MCF 10A (cell line): ENCODE results near the gene ETV2. TPM values are rescaled to one million over a fixed set of nuclear protein-coding genes. Genes with fewer than 3 reads are reported as not detected.
"Not testable (repeated sequence)": the region's sequence is repeated elsewhere in the genome, so short reads cannot be mapped to it uniquely, and the experiment has no call there.

Experiments
- BruUV-seq: library from RNA; stranded (reverse); fragments of 400-500 nt; replicated peaks from 2 replicates; lab custom pipeline; 2021; lab: Mats Ljungman, UMichigan
- CTCF ChIA-PET: fragments of 300-600 bp; sonication (Branson Sonifier 250); formaldehyde crosslinking; extraction: SDS; loops from one replicate; lab custom pipeline; 2021; ENCODE audit warnings: antibody characterized with exemption, inconsistent platforms; lab: Yijun Ruan, JAX
- POLR2A ChIA-PET: fragments of 300-600, 350-650 bp; sonication (Branson Sonifier 250); formaldehyde crosslinking; extraction: SDS; loops from one replicate; lab custom pipeline; 2020; ENCODE audit warnings: antibody characterized with exemption, inconsistent platforms; lab: Yijun Ruan, JAX
- DNase-seq: peaks from one replicate; pipeline ENCODE4 v3.0.0-alpha.2; 2018; ENCODE audit not compliant: unreplicated experiment
- H3K27ac Mint-ChIP-seq: one replicate; pipeline ENCODE4 v1.8.0; 2022; ENCODE audit warnings: mild to moderate bottlenecking, low read depth, mixed read lengths; ENCODE audit not compliant: unreplicated experiment
- H3K27me3 Mint-ChIP-seq: one replicate; pipeline ENCODE4 v1.8.0; 2022; ENCODE audit warnings: mixed read lengths; ENCODE audit not compliant: insufficient read depth, unreplicated experiment
- H3K36me3 Mint-ChIP-seq: one replicate; pipeline ENCODE4 v1.8.0; 2022; ENCODE audit warnings: mild to moderate bottlenecking, moderate library complexity, mixed read lengths; ENCODE audit not compliant: insufficient read depth, unreplicated experiment
- H3K4me1 Mint-ChIP-seq: one replicate; pipeline ENCODE4 v1.8.0; 2022; ENCODE audit warnings: mixed read lengths; ENCODE audit not compliant: insufficient read depth, unreplicated experiment
- H3K4me3 Mint-ChIP-seq: one replicate; pipeline ENCODE4 v1.8.0; 2022; ENCODE audit warnings: mild to moderate bottlenecking, moderate library complexity, mixed read lengths; ENCODE audit not compliant: unreplicated experiment
- H3K9me3 Mint-ChIP-seq: one replicate; pipeline ENCODE4 v1.8.0; 2022; ENCODE audit warnings: mixed read lengths; ENCODE audit not compliant: unreplicated experiment
- CTCF ChIP-seq: fragments of 200-600 bp; IDR thresholded peaks from one replicate; pipeline ENCODE4 v1.8.0; 2022; ENCODE audit warnings: antibody characterized with exemption, mild to moderate bottlenecking; ENCODE audit not compliant: unreplicated experiment
- intact Hi-C: fragments of 100-400 bp; cut with micrococcal nuclease; formaldehyde crosslinking; loops from 2 replicates; pipeline ENCODE4 v1.14.1; 2022
- total RNA-seq: library from RNA; stranded (reverse); gene quantifications from 2 replicates; pipeline ENCODE4 v1.2.3, GENCODE V29; 2022

ETV2 gene
- total RNA-seq, 1 experiment from 2014 or later: 0.44 TPM

DNA sequence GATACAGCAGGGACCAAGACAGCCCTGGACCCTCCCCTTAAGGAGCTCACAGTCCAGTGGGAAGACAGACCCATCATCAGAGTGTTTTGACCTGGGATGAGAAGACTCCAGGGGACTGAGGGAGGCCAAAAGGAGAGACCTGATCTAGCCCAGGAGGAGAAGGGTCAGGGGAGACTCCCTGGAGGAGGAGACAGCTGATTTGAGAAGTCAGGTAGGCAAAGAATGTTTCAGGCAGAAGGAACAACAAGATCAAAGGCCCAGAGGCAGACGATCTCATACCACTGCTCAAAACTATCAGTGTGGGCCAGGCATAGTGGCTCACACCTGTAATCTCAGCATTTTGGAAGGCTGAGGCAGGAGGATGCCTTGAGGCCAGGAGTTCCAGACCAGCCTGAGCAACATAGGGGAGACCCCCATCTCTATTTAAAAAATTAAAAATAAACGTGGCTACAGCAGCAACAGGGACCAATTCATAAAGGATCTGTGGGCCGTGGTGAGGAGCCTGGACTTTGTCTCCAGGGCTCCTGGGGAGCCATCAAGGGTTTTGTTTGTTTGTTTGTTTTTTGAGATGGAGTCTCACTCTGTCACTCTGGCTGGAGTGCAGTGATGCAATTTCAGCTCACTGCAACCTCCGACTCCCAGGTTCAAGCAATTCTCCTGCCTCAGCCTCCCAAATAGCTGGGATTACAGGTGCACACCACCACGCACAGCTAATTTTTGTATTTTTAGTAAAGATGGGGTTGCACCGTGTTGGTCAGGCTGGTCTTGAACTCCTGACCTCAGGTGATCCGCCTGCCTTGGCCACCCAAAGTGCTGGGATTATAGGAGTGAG, 4.4 kb downstream of the ETV2 start:
- CTCF ChIA-PET: interaction anchor here (0.7 kb wide), 1 partner anchor 135 kb away, joined by 3 read pairs; no protein-coding TSS in a partner anchor
- H3K27me3 Mint-ChIP-seq: no peaks in the 10 kb centered on the region
- H3K27ac Mint-ChIP-seq: no peak overlapping the region
- no peak for TF ChIP-seq CTCF
- DNase-seq: no peak
- H3K9me3 Mint-ChIP-seq: no peaks in the 10 kb centered on the region
- intact Hi-C loops: loop anchor here (2.0 kb wide), 1 partner anchor 17 kb away; the partner anchor contains the start of gene RBM42
- no TSS peak for BruUV-seq
- peaks cover 2% of the 10 kb centered on the region for H3K36me3 Mint-ChIP-seq
- POLR2A ChIA-PET: no interaction called here
- peaks cover 13% of the 10 kb centered on the region for H3K4me1 Mint-ChIP-seq
- no peak overlapping the region for H3K4me3 Mint-ChIP-seq

- peaks cover 13% of the 10 kb centered on the region for H3K4me1 Mint-ChIP-seq
- H3K27me3 Mint-ChIP-seq: no peaks in the 10 kb centered on the region
- H3K4me3 Mint-ChIP-seq: peak within 1 kb of the TSS; percentile 99
- H3K36me3 Mint-ChIP-seq: peaks cover 26% of the 10 kb centered on the region
- intact Hi-C loops: no loop called here
- peak within 1 kb of the TSS; percentile 98 for H3K27ac Mint-ChIP-seq
- ChIA-PET POLR2A (interaction anchor here (0.6 to 2.1 kb wide), 23 partner anchors 9 to 1012 kb away, joined by 3 to 12 read pairs (median 4); partner anchors contain the start of genes HAUS5, KMT2B, LIN37 and PSENEN), CTCF (interaction anchor here (0.7 to 1.5 kb wide), 5 partner anchors 12 to 120 kb away, joined by 3 to 8 read pairs (median 3); no protein-coding TSS in a partner anchor)
- no peaks in the 10 kb centered on the region for H3K9me3 Mint-ChIP-seq
- BruUV-seq: TSS peak; percentile 79
- no peak for TF ChIP-seq CTCF
- DNase-seq: peak; percentile 99
Observed at GRCh38 chr19:35648017-35648961, 6.7 kb downstream of the ETV2 start, which contains the start of gene COX6B1. COX6B1 (plus strand) TSS chr19:35648323; CDS start chr19:35651244, 2,921 bp downstream.

GRCh38 chr19:35650581-35650980, 9.0 kb downstream of the ETV2 start:
- intact Hi-C loops: no loop called here
- DNase-seq: no peak
- H3K36me3 Mint-ChIP-seq: peaks cover 49% of the 10 kb centered on the region
- BruUV-seq: no TSS peak
- no peak for TF ChIP-seq CTCF
- no peaks in the 10 kb centered on the region for H3K4me1 Mint-ChIP-seq
- H3K27me3 Mint-ChIP-seq: no peaks in the 10 kb centered on the region
- no peak overlapping the region for H3K4me3 Mint-ChIP-seq
- no peaks in the 10 kb centered on the region for H3K9me3 Mint-ChIP-seq
- POLR2A ChIA-PET: interaction anchor here (1.0 kb wide), 1 partner anchor 90 kb away, joined by 4 read pairs; no protein-coding TSS in a partner anchor
- CTCF ChIA-PET: interaction anchor here (0.6 to 1.2 kb wide), 2 partner anchors 65 to 101 kb away, joined by 3 read pairs; no protein-coding TSS in a partner anchor
- H3K27ac Mint-ChIP-seq: no peak overlapping the region

- DNase-seq, H3K4me1 Mint-ChIP-seq, H3K27me3 Mint-ChIP-seq, POLR2A ChIA-PET, H3K27ac Mint-ChIP-seq, BruUV-seq, H3K4me3 Mint-ChIP-seq, H3K9me3 Mint-ChIP-seq, intact Hi-C loops: not testable (repeated sequence)
- CTCF ChIA-PET: interaction anchor here (0.6 to 0.7 kb wide), 2 partner anchors 12 to 76 kb away, joined by 3 read pairs; no protein-coding TSS in a partner anchor
- H3K36me3 Mint-ChIP-seq: peaks cover 89% of the 10 kb centered on the region
Observed at GRCh38 chr19:35654828-35655227, 13.3 kb downstream of the ETV2 start.
